Activated CD4-positive, alpha-beta memory T cell treated with anti-CD3 and anti-CD28 coated beads, Interleukin-2, amount 10 ng/mL, durations not matched to agents 7 days and 5 days (primary cell): ENCODE results near the gene ANKEF1. TPM values are rescaled to one million over a fixed set of nuclear protein-coding genes. Genes with fewer than 3 reads are reported as not detected.

Experiments
- total RNA-seq, 2 experiments: library from RNA; stranded (reverse); gene quantifications; one replicate each; pipeline ENCODE4 v1.2.3, GENCODE V29; 2021

ANKEF1 gene
- total RNA-seq, 2 experiments from 2014 or later: 5.4 to 5.5 TPM

Other genes starting within 250 kb of the ANKEF1 start
- not detected for gene PAK5, start 195.9 kb upstream of the ANKEF1 start, total RNA-seq
- under 1 TPM; 0.18 to 0.23 TPM for gene SNAP25, start 183.8 kb downstream of the ANKEF1 start, total RNA-seq